Cardiac muscle cell (in vitro differentiated cells and primary cell): ENCODE data around the gene PSORS1C1. TPM values are rescaled to one million over a fixed set of nuclear protein-coding genes. Genes with fewer than 3 reads are reported as not detected.

ENCODE experiments used
- DNase-seq, 2 donors: peaks; one replicate each; pipeline versions ENCODE4 v3.0.0 to v3.0.0-alpha.2; 2010 to 2017; ENCODE audit warnings: low read depth in 1 of 2, low spot score in 1 of 2
- H3K27ac ChIP-seq: fragments of 200-600 bp; sonication (generic); 2 replicates; pipeline ENCODE4 v1.5.1; 2016
- H3K27me3 ChIP-seq: fragments of 200-600 bp; sonication (generic); 2 replicates; pipeline ENCODE4 v1.6.0; 2016; ENCODE audit warnings: control low read depth
- H3K36me3 ChIP-seq: fragments of 200-600 bp; sonication (generic); 2 replicates; pipeline ENCODE4 v1.5.1; 2016; ENCODE audit warnings: control low read depth
- H3K4me1 ChIP-seq: fragments of 200-600 bp; sonication (generic); 2 replicates; pipeline ENCODE4 v1.8.1; 2017; ENCODE audit warnings: low read depth, mild to moderate bottlenecking, mixed run types
- H3K4me3 ChIP-seq: fragments of 200-600 bp; sonication (generic); 2 replicates; pipeline ENCODE4 v1.5.1; 2016; ENCODE audit warnings: mild to moderate bottlenecking
- H3K9me3 ChIP-seq: fragments of 200-600 bp; sonication (generic); 2 replicates; pipeline ENCODE4 v1.5.1; 2017; ENCODE audit warnings: low read depth, mild to moderate bottlenecking, control low read depth
- CTCF ChIP-seq: IDR thresholded peaks from 2 replicates; pipeline ENCODE4 v1.5.1; 2012; ENCODE audit warnings: low read depth, mild to moderate bottlenecking, low read length
- polyA plus RNA-seq: library from polyadenylated mRNA; unstranded; fragments of >200 nt; fragmentation: Nextera tagmentation; extraction: Ambion mirVana; gene quantifications from 2 replicates; pipeline ENCODE4 v1.2.1, GENCODE V29; 2016
- total RNA-seq: library from RNA; depleted of rRNA; stranded (reverse); fragments of >200 nt; gene quantifications from 2 replicates; pipeline ENCODE4 v1.2.3, GENCODE V29; 2016

The PSORS1C1 gene
- total and polyA plus RNA-seq, 2 experiments from 2014 or later = not detected

GRCh38 chr6:31158140-31158862, 43.7 kb downstream of the PSORS1C1 start, which contains the start of gene TCF19:
TCF19 (plus strand) TSS chr6:31158589; CDS start chr6:31159470, 881 bp downstream.
- Histone ChIP-seq H3K4me3 (peak within 1 kb of the TSS; percentile 61), H3K27me3 (no peaks in the 10 kb centered on the region), H3K27ac (peak within 1 kb of the TSS; percentile 57), H3K36me3 (no peaks in the 10 kb centered on the region), H3K4me1 (no peaks in the 10 kb centered on the region), H3K9me3 (no peaks in the 10 kb centered on the region)
- peak; percentile 99 for DNase-seq
- no peak for TF ChIP-seq CTCF

DNA sequence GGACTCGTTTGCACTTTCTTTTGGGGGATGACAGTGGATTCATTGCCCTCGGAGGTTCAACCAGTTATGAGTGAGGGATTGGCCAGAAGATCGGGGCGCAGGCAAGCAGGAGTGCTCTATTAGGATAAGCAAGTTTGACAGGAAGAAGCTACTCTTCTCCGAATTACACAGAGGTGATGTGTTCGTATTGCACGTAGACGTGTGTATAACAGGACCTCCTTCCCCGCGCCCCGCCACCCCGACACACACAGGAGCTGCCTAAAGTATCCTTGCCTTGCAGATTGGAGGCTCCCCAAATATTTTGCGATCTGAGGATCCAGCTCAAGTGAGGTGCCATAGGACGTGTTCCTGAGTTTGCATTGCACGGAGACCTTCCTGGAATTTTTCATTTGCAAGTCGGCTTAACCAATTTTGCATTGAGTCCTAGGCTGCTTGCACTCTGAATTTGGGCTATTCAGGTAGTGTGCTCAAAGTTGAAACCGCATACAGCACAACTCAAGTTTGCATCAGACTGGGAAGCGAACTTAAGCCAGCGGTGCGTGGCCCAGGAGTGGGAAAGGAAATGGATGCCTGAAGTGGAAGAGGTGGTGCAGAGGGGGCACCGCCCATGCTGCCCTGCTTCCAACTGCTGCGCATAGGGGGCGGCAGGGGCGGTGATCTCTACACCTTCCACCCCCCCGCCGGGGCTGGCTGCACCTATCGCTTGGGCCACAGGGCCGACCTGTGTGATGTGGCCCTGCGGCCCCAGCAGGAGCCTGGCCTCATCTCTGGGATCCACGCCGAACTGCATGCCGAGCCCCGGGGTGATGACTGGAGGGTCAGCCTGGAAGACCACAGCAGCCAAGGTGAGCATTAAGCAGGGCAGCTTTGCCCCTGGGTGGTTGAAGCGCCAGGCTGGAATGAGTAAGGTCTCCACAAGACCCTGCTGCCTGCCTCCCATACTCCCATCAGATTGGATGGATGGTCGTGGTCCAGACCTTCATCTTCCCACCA, 44.6 kb downstream of the PSORS1C1 start:
- Histone ChIP-seq H3K9me3 (no peaks in the 10 kb centered on the region), H3K27me3 (no peaks in the 10 kb centered on the region), H3K4me3 (peak overlapping the region; percentile 61), H3K36me3 (no peaks in the 10 kb centered on the region), H3K27ac (no peak overlapping the region), H3K4me1 (no peaks in the 10 kb centered on the region)
- peak in 1 of 2 donors; percentile 23 for DNase-seq
- TF ChIP-seq CTCF = no peak

GRCh38 chr6:31161216-31162126, 46.9 kb downstream of the PSORS1C1 start:
- no peak for TF ChIP-seq CTCF
- no peaks in the 10 kb centered on the region for H3K36me3 ChIP-seq
- no peaks in the 10 kb centered on the region for H3K9me3 ChIP-seq
- H3K4me1 ChIP-seq = no peaks in the 10 kb centered on the region
- no peak for DNase-seq
- no peak overlapping the region for H3K4me3 ChIP-seq
- no peaks in the 10 kb centered on the region for H3K27me3 ChIP-seq
- no peak overlapping the region for H3K27ac ChIP-seq

DNA sequence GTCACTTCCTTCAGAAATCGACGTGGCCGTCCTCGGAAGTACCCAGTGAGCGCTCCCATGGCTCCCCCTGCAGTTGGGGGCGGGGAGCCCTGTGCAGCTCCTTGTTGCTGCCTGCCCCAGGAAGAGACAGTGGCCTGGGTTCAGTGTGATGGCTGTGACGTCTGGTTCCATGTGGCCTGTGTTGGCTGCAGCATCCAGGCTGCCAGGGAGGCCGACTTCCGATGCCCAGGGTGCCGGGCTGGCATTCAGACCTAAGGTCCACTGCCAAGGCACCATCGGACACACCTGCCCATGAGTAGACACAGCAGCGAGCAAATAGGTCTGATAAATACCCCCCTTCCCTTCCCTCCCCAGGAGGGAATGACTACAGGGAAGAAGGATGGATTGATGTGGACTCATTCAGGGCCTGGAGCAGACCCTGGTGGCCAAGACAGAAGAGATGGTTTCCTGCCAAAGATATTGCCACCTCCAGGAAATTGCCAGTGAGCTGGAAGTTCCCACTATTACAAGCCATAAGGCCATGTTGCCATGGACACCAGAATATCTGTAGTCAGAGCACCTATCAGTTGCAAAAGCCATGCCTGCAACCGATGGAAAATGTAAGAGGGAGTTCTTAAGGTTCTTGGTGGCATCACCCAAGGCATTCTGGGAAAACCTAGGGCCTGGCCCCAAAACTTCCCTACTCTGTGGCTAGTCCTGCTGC, 48.0 kb downstream of the PSORS1C1 start:
- Histone ChIP-seq H3K36me3 (no peaks in the 10 kb centered on the region), H3K4me1 (no peaks in the 10 kb centered on the region), H3K9me3 (no peaks in the 10 kb centered on the region), H3K27me3 (no peaks in the 10 kb centered on the region), H3K4me3 (no peak overlapping the region), H3K27ac (no peak overlapping the region)
- DNase-seq = no peak
- no peak for TF ChIP-seq CTCF
